T-helper 1 cell treated with Interleukin-12 subunit alpha and Interleukin-12 subunit beta and Interleukin-4 antibody, amounts not matched to agents 30 ng/mL and 1 ng/mL, for 36 hours (primary cell): ENCODE data around the gene BMP3. TPM values are rescaled to one million over a fixed set of nuclear protein-coding genes. Genes with fewer than 3 reads are reported as not detected.

Experiments used
- intact Hi-C: fragments of 100-400 bp; cut with micrococcal nuclease; formaldehyde crosslinking; loops from one replicate; pipeline ENCODE4 v1.15.1; 2024
- total RNA-seq: library from RNA; stranded (reverse); gene quantifications from 2 replicates; pipeline ENCODE4 v1.2.3, GENCODE V29; 2022

The BMP3 gene
- total RNA-seq, 1 donor from 2014 or later: not detected

GRCh38 chr4:81102107-81102506, 71.6 kb downstream of the BMP3 start:
- intact Hi-C loops: no loop called here

GRCh38 chr4:81106150-81106549, 75.6 kb downstream of the BMP3 start:
- intact Hi-C loops: no loop called here

Other genes with a start within 250 kb of the BMP3 start
- gene PRKG2, start 184.5 kb downstream of the BMP3 start, total RNA-seq: 0.27 and 0.61 TPM in 2 replicates